ENCODE measurements around the gene SORBS1. TPM values are rescaled to one million over a fixed set of nuclear protein-coding genes. Genes with fewer than 3 reads are reported as not detected.

Gene SORBS1
- total and polyA plus RNA-seq, 2 of the 13 experiments (the other 11 are each of a cell fraction or from before 2014, with no cell fraction given) = 16.8 to 39.8 TPM

DNA sequence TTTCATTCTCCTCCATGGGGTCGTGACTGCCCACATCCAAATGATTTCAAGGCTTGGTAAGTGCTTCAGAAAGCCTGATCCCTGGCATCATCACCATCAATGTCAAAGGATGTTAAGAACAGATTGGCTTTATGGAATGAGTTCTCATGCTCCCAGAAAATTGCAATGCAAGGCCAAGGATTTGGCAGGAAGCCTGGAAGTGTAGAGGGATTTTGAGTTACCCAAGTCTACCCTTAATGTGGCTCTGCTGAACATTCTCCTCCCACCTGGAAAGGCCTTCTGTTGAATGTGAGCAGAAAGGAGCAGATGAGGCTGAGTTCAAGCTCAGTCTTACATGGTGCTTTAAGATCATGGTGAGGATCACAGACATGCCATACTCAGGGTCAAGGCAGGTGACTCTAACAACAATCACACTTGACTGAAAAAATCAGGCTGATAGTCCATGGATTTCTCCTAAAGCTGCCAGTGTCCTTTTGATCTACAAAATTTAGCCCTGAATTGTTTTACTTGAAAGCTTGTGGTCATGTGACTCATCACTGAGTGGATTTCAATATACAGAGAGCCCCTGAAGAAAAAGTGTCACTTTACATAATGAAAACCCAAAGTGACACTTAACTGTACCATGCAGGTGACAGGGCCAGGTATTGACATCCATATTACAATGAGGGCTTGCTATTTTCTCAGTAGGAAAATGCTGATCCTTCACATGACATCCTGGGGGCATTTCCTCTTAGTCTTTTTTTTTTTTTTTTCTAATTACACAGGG is 159.3 kb downstream of the SORBS1 start:
- Histone ChIP-seq H3K9me3 (ENCODE audit: low read length) (no peaks in the 10 kb centered on the region), H3K27me3 (ENCODE audit: control insufficient read depth in 1 of 2, insufficient read depth in 2 of 2, low read length in 2 of 2) (no peaks in the 10 kb centered on the region), H3K4me3 (replicated peaks in 1 of 3; ENCODE audit: insufficient read depth in 1 of 3, low read depth in 2 of 3, low read length in 3 of 3) (no peak overlapping the region), H3K9ac (ENCODE audit: insufficient read depth, low read depth, low read length) (no peak overlapping the region), H3K4me2 (ENCODE audit: low read depth, low read length) (no peak overlapping the region), H3K36me3 (replicated peaks in 1 of 2; ENCODE audit: control insufficient read depth in 1 of 2, insufficient read depth in 2 of 2, low read length in 2 of 2) (peaks cover 32 to 59% of the 10 kb centered on the region in 2 experiments), H3K4me1 (ENCODE audit: insufficient read depth, low read length) (no peaks in the 10 kb centered on the region), H3K27ac (ENCODE audit: extremely low read length, insufficient read depth, low read length) (no peak overlapping the region), H3K79me2 (ENCODE audit: insufficient read depth, low read length) (no peaks in the 10 kb centered on the region), H2AFZ (ENCODE audit: low read length) (no peak overlapping the region), H4K20me1 (ENCODE audit: insufficient read depth, low read length) (no peaks in the 10 kb centered on the region)
- CTCF ChIA-PET (ENCODE audit: low intra/inter-chr PET ratio, low total read pairs) = no interaction called here
- ATAC-seq (no peak), DNase-seq (ENCODE audit: low spot score) (no peak), FAIRE-seq (no peak)
- no TSS peak for BruUV-seq (replicated peaks)
- intact Hi-C loops (cut with micrococcal nuclease; ENCODE audit: unreplicated experiment) (no loop called here), in situ Hi-C loops (cut with HindIII; ENCODE audit: extremely low pct_ligation_motif_present, low pct_unique_long_range_greater_than_20kb) (loop anchor here (25.0 kb wide), 1 partner anchor 460 kb away; no protein-coding TSS in a partner anchor)
- 100% methylated on average over 1 of the region's 1 CpG for WGBS (ENCODE audit: low lambda C conversion rate)
- POLR2A ChIA-PET = no interaction called here
- no peak for TF ChIP-seq ZNF615 (CRISPR knock-in tag; IDR thresholded peaks at IDR 0.05; ENCODE audit: borderline replicate concordance)
- no peak for TF ChIP-seq NFAT5 (CRISPR knock-in tag; IDR thresholded peaks at IDR 0.05)
- no peak for TF ChIP-seq ZNF251 (CRISPR knock-in tag; IDR thresholded peaks at IDR 0.05)
- no peak for TF ChIP-seq FUBP1 (CRISPR knock-in tag; IDR thresholded peaks at IDR 0.05; ENCODE audit: borderline replicate concordance)
- TF ChIP-seq ELF1 (CRISPR knock-in tag; IDR thresholded peaks at IDR 0.05) = no peak
- no peak for TF ChIP-seq GATAD2A (CRISPR knock-in tag; IDR thresholded peaks at IDR 0.05)
- no peak for TF ChIP-seq SALL2 (CRISPR knock-in tag; IDR thresholded peaks at IDR 0.05)
- no peak for TF ChIP-seq POLR2A (IDR thresholded peaks at IDR 0.05; ENCODE audit: insufficient read depth in 1 of 2, low read depth in 2 of 2, low read length in 2 of 2)
- no peak for TF ChIP-seq ZNF264 (CRISPR knock-in tag; IDR thresholded peaks at IDR 0.05)
- TF ChIP-seq, protein P1, sequence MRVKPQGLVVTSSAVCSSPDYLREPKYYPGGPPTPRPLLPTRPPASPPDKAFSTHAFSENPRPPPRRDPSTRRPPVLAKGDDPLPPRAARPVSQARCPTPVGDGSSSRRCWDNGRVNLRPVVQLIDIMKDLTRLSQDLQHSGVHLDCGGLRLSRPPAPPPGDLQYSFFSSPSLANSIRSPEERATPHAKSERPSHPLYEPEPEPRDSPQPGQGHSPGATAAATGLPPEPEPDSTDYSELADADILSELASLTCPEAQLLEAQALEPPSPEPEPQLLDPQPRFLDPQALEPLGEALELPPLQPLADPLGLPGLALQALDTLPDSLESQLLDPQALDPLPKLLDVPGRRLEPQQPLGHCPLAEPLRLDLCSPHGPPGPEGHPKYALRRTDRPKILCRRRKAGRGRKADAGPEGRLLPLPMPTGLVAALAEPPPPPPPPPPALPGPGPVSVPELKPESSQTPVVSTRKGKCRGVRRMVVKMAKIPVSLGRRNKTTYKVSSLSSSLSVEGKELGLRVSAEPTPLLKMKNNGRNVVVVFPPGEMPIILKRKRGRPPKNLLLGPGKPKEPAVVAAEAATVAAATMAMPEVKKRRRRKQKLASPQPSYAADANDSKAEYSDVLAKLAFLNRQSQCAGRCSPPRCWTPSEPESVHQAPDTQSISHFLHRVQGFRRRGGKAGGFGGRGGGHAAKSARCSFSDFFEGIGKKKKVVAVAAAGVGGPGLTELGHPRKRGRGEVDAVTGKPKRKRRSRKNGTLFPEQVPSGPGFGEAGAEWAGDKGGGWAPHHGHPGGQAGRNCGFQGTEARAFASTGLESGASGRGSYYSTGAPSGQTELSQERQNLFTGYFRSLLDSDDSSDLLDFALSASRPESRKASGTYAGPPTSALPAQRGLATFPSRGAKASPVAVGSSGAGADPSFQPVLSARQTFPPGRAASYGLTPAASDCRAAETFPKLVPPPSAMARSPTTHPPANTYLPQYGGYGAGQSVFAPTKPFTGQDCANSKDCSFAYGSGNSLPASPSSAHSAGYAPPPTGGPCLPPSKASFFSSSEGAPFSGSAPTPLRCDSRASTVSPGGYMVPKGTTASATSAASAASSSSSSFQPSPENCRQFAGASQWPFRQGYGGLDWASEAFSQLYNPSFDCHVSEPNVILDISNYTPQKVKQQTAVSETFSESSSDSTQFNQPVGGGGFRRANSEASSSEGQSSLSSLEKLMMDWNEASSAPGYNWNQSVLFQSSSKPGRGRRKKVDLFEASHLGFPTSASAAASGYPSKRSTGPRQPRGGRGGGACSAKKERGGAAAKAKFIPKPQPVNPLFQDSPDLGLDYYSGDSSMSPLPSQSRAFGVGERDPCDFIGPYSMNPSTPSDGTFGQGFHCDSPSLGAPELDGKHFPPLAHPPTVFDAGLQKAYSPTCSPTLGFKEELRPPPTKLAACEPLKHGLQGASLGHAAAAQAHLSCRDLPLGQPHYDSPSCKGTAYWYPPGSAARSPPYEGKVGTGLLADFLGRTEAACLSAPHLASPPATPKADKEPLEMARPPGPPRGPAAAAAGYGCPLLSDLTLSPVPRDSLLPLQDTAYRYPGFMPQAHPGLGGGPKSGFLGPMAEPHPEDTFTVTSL (CRISPR knock-in tag; IDR thresholded peaks at IDR 0.05; ENCODE audit: borderline replicate concordance) = no peak
- no peak for TF ChIP-seq MBNL3 (CRISPR knock-in tag; conservative IDR thresholded peaks at IDR 0.05)
- TF ChIP-seq PHF8 (CRISPR knock-in tag; IDR thresholded peaks at IDR 0.05) = no peak
